ENCODE measurements around the gene MAP2K4.

Gene MAP2K4

GRCh38 chr17:12113156-12113555 lies 92.5 kb downstream of the MAP2K4 start:
- H3K4me3 ChIP-seq (replicated peaks; ENCODE audit: low read depth, low read length), result no peak overlapping the region
- TF ChIP-seq, protein P1, sequence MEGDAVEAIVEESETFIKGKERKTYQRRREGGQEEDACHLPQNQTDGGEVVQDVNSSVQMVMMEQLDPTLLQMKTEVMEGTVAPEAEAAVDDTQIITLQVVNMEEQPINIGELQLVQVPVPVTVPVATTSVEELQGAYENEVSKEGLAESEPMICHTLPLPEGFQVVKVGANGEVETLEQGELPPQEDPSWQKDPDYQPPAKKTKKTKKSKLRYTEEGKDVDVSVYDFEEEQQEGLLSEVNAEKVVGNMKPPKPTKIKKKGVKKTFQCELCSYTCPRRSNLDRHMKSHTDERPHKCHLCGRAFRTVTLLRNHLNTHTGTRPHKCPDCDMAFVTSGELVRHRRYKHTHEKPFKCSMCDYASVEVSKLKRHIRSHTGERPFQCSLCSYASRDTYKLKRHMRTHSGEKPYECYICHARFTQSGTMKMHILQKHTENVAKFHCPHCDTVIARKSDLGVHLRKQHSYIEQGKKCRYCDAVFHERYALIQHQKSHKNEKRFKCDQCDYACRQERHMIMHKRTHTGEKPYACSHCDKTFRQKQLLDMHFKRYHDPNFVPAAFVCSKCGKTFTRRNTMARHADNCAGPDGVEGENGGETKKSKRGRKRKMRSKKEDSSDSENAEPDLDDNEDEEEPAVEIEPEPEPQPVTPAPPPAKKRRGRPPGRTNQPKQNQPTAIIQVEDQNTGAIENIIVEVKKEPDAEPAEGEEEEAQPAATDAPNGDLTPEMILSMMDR (IDR thresholded peaks at IDR 0.05; ENCODE audit: low read depth, low read length, missing control alignments), result no peak
- no peak for DNase-seq (ENCODE audit: extremely low read depth, low read depth)

- DNase-seq (ENCODE audit: extremely low read depth, low read depth), result no peak
- H3K4me3 ChIP-seq (replicated peaks; ENCODE audit: low read depth, low read length), result no peak overlapping the region
- TF ChIP-seq, protein P1 (IDR thresholded peaks at IDR 0.05; ENCODE audit: low read depth, low read length, missing control alignments), result no peak
Observed at GRCh38 chr17:12114686-12115418, 94.2 kb downstream of the MAP2K4 start.

DNA sequence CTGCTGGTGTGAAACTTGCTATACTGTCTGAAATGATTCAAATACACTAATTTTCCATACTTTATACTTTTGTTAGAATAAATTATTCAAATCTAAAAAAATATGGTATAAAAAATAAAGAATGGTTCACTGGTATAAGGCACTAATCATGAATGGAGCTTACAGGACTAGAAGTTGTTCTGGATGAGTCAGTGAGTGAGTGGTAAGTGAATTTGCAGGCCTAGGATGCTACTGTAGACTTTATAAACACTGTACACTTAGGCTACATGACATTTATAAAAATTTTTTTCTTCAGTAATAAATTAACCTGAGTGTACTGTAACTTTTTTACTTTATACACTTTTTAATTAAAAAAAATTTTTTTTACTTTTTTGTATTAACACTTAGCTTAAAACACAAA lies 95.5 kb downstream of the MAP2K4 start:
- no peak for DNase-seq (ENCODE audit: extremely low read depth, low read depth)
- TF ChIP-seq, protein P1 (IDR thresholded peaks at IDR 0.05; ENCODE audit: low read depth, low read length, missing control alignments), result no peak
- no peak overlapping the region for H3K4me3 ChIP-seq (replicated peaks; ENCODE audit: low read depth, low read length)

DNA sequence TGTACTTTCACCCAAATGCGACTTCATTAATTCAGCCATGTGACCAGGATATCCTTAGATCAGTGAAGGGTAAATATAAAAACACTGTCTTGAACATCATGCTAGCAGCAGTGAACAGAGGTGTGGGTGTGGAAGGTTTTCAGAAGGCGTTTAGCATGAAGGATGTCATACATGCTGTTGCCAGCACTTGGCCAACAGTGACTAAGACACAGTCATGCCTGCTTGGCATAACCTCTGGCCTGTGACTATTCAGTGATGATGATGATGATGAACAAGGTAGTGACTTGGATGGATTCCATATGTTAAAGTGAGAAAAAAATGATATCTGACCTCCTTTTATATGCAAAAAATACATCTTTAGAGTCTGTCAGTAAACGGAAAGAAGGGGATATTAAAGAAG lies 97.9 kb downstream of the MAP2K4 start:
- TF ChIP-seq, protein P1 (IDR thresholded peaks at IDR 0.05; ENCODE audit: low read depth, low read length, missing control alignments), result no peak
- no peak overlapping the region for H3K4me3 ChIP-seq (replicated peaks; ENCODE audit: low read depth, low read length)
- DNase-seq (ENCODE audit: extremely low read depth, low read depth), result no peak

DNA sequence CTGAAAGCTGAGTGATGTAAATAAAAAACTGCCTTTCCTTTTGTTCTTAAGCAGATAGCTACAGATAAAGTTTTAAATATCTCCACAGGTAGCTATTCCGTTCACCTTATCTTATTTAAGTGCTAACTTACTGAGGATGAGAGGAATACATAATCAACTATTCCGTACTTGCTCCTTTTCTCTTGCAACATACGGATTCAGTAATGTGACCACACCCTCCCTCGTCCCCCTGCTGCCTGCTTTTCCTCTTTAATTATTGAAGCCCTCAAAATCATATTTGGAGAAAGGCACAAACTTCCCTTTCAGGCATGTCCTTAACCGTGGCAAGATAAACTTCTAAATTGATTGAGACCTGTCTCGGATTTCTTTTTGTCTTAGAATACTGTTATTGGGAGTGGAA lies 101.4 kb downstream of the MAP2K4 start:
- no peak overlapping the region for H3K4me3 ChIP-seq (replicated peaks; ENCODE audit: low read depth, low read length)
- TF ChIP-seq, protein P1 (IDR thresholded peaks at IDR 0.05; ENCODE audit: low read depth, low read length, missing control alignments), result no peak
- no peak for DNase-seq (ENCODE audit: extremely low read depth, low read depth)

DNA sequence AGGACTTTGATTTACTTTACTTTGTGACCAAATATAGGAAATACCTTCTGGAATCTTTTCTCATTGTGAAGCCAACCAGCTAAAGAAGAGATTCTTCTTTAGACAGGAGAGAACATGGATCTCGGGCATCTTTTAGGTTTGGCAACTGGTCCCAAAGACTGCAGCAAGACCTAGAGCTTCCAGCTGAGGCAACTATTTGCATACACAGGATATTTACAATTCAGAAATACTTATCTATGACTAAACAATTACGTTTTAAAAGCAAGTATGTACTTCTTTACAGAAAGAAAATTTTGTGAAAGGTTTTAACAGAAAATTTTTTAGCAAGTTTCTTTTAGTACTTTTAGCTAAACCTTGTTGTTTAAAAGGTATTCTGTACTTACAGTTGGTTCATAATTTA lies 106.5 kb downstream of the MAP2K4 start:
- DNase-seq (ENCODE audit: extremely low read depth, low read depth), result no peak
- no peak overlapping the region for H3K4me3 ChIP-seq (replicated peaks; ENCODE audit: low read depth, low read length)
- TF ChIP-seq, protein P1 (IDR thresholded peaks at IDR 0.05; ENCODE audit: low read depth, low read length, missing control alignments), result no peak

GRCh38 chr17:12127667-12128066 lies 107.0 kb downstream of the MAP2K4 start:
- H3K4me3 ChIP-seq (replicated peaks; ENCODE audit: low read depth, low read length), result no peak overlapping the region
- TF ChIP-seq, protein P1 (IDR thresholded peaks at IDR 0.05; ENCODE audit: low read depth, low read length, missing control alignments), result no peak
- no peak for DNase-seq (ENCODE audit: extremely low read depth, low read depth)

Measured in HFF-Myc (cell line).